ENCODE results near the gene TSSC4.
A peak's percentile ranks its signal among the peaks of the same experiment; 100 is the strongest.

Gene TSSC4

DNA sequence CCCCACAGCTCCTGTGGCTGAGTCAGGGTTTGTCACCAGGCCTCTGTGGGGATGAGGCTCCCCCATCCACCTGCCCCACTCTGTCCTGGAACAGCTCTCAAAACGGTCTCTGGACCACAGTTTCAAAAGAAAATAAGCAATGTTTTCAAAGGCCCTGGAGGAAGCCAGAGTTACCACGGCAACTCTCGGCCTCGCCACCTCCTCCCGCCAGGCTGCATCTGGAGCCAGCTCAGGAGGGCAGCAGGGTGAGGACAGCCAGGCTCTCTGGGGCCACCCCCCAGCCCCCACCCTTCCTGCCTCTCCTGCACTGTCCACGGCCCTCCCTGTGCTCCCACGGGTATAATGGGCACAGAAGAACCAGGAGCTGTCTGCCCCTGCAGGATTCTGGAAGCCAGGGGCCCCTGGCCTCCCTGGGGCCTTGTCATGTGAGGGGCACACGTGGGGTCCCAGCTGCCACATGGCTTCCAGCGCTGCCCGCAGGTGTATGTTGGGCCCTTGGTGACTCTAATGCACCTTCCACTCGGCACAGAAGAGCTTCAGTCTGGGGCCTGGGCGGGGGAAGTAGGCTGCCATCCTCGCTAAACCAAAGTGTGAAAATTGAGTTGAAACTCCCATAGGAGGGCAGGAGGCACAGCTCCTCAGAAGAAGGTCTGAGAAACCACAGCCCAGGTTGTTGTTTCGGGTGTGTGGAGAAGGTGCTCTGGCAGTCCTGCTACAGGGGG lies 13.1 kb upstream of the TSSC4 start:
- DNase-seq, result no peak

DNA sequence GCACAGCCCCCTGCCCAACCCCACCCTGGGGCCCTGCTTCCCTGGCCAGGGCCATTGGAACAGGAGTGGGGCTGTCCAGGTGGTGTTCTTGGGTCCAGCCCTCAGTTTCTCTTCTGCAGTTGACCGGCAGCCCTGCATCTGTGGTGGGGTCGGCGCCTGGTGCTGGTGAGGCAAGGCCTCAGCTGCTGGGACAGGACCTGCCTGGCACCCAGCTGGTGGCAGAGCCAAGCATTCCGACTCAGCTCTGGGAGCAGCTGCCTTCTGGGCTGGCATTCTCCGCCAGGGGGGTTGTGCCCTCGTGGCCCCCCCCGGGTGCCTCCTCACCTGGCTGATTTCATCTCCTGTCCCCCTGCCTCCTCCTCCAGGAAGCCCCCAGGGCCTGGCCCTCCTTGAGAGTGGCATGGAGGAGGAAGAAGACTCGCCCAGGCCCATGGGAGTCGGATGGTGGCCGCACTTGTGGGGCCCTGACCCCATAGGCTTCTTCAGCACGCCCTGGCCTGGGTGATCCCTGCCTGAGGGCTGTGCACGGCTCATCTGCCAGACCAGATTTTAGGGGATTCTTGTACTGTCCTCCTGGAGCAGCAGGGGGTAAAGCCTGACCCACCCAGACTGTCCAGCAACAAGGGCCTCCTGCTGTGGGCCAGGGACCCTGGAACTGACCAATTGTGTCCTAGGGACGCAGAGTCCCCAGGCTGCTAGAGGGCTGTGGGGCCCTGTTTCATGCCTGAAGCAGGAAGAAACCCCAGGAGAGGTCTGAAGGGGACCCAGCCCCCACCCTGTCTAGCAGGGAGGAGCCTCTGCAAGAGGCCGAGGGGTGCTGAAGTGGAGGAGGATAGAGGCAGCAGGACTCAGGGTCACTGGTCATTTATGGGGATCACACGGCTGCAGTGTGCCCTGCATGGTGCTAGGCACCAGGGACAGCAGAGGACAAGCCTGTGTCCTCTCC lies 11.8 kb upstream of the TSSC4 start:
- DNase-seq, result no peak

DNA sequence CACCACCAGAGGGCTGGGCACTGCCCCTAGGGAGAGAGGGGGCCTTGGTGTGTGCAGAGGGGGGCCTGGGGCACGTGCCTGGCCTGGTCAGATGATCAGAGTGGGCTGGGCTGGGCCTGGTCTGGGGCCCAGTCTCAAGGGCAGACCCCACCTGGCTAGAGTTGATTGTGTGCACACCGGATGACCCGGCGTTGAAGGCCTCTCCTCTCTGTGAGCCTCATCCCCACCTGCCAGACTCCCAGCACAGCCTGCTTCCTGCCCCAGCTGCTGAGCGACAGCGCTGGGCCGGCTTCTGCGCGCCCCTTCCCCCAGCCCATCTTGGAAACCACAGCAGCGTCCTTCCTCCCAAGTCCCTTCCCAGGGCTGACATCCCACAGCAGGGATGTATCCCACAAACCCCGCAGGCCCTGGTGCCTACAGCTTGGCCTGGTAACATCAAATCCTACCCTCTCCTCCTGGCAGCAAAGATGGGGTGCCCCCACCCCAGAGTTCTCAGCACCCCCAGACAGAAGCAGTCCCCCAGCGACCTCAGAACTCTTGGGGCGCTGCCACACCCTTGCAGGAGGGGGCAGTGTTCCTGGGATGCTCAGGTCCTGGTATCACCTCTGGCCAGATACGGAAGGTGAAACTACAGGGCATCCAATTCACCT lies 11.0 kb upstream of the TSSC4 start:
- DNase-seq, result no peak

DNA sequence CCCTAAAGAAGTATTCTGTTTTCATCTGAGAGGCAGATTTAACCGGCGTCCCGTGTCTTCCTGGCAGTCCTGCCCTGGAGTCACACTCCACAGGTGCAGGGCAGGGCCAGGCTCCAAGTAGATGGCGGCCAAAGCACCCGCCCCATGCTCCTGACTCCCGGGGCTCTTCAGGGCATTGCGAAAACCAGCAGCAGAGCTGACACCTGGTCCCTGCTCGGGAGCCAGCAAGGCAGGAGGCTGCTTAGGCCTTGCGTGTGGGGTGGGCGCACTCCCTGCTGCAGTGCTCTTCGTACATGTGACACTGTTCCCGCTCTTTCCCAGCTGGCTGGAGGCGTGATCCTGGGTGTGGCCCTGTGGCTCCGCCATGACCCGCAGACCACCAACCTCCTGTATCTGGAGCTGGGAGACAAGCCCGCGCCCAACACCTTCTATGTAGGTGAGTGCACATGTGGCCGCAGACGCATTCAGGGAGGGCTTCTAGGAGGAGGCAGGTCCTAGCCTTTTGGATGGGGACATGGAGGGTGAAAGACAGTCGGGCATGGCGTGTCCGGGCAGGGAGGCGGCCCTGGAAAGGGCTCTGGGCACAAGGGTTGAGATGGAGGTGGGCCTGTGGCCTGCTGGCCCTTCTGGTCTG lies 10.3 kb upstream of the TSSC4 start:
- DNase-seq, result no peak

DNA sequence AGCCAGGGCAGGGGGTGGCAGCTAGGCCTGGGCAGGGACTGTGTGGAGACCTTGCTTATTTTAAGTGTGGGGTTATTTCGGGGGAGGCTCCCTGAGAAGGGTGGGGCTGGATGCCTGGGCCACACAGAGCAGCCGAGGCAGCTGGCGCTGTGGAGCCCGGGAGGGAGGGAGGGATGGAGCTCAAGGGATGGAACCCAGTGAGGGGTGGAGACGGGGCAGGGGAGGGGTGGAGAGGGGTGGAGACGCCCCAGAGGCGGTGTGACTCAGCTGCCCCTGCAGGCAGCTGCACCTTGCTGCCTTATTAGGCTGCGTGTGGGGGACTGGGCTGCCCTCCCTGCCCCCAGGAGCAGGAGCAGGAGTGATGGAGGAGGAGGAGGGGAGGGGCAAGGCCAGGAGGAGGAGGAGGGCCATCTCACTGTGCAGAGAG lies 9.8 kb upstream of the TSSC4 start:
- DNase-seq, result no peak

DNA sequence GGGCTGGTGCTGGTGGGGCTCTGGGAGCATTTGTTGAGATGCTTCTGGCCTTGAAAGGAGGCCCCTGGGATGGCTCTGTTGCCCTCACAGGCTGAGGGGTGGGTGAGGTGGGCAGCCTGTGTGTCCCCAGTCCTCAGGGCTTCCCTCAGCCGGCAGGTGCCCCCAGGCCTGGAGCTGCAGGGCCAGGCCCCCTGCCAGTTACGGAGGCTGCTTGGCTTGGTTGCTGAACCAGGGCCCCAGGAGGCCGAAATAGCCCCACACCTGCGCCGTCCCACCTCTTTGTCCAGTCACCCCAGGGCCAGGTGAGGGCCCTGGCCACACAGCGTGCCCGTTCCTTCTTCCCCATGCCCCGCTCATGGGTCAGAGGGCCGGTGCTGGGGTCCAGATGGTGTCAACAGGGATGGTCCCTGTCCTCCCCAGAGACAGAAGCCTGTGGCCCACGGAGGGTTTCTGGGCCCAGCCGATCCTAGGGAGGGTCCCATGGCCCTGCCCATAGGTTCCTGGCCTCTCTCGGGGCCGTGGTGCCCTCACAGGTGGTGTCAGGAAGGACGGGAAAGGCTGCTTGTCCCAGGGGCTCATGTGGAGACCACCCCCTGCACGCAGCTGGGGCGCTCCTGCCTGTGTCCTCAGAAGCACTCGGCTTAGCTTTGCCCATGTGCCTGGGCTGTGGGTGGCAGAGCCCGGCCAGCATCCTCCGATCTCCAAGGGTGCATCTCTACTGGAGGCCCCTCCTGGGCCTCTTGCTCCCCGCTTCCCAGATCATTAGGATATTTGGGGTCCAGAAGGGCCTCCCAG lies 9.2 kb upstream of the TSSC4 start:
- DNase-seq, result no peak

DNA sequence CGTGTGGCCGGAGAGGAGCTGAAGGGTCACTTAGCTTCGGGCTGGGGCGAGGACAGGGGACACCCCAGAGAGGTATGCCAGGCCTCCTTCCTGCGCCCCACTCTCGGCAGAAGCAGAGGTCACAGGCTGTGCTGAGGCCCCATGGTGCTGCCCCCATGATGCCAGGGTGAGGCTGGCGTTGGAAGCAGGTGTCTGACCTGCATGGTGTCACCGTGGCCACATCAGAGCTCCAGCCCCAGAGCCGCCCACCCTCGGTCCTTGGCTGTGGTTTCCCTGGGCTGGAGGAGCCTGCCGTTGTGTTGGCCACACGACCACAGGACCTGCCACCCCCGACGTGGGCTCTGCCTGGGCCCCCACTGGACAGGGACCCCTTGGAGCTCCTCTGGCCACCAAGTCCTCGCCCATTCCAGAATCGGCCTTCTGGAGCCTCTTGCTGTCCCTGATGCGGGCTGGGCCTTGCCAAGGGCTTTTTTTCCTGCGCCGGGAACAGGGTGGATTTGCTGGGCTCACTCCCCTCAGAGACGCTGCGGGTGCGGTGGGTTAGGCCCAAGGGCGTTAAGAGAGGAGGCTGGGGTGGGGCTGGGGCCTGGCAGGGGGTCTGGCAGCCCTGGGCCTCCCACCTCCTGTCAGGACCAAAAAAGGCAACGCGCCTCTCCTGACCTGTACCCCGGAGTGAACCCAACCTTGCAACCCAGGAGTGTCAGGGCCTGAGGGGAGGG lies 8.2 kb upstream of the TSSC4 start:
- no peak for DNase-seq

DNA sequence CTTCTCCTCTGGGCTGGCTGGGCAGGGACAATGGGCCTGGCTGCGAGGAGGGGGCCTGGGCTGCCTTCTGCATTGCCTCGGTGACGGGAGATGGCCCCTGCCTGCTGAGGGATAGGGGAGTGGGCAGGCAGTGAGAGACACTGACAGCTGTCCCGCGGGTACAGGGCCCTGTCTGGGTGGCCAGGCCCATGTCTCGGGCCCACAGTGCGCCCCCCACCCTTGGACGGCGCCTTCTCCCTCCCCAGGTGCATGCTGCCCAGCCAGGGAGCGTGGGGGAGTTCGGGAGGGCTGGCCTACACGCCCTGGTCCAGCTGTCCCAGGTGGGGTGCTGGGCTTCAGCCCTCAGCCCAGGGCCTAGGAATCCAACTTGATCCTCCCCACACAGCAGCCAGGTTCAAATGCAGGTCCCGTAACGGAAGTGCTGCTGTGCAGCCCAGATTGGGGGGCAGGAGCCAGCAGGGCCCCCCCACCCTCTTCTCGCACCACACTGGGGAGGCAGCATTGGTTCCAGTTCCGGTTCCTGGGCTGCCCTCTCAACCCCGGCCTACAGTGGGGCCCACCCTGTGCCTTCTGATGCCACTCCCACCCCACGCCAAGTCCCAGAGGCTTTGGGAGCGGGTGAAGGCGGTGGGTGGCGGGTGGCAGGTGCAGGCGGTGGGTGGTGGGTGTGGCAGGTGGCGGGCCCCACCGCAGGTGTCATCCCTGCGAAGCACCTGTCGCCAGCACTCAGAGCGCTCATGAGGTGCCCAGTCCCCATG lies 7.3 kb upstream of the TSSC4 start:
- no peak for DNase-seq

DNA sequence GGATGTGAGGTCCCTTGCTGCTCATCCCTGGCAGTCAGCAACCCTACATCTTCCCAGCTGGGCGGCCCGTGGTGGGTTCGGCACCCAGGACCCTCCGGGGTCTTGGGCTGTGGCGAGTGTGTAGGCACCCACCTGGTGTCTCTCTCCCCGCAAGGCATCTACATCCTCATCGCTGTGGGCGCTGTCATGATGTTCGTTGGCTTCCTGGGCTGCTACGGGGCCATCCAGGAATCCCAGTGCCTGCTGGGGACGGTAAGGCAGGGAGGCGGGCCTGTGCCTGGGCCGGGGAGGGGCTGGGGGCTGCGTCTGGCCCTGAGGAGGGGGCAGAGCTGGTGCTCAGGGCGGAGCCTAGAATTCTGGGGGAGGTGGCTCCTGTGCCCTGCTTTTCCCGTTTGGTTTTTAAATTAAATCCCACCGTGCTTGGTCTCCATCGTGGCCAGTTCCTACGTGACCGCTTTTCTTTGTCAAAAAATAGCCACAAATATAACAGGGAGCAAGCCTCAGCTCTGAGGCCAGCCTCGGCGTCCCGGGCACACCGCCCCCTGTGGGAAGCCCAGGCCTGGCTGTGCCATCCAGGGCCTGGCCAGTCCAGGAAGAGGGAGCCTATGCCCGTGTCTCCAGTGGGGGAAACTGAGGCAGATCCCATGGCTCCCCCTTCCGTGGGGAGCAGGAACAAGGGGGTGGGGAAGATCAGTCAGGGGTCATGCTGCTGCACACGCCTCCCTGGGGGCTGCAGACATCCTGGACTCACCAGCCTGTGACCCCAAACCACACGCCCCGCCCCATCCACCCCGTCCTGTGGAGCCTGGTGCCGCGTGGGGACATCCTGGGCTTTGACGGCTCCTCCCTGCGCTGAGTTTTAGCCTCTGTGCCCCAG lies 6.4 kb upstream of the TSSC4 start:
- DNase-seq, result no peak

DNA sequence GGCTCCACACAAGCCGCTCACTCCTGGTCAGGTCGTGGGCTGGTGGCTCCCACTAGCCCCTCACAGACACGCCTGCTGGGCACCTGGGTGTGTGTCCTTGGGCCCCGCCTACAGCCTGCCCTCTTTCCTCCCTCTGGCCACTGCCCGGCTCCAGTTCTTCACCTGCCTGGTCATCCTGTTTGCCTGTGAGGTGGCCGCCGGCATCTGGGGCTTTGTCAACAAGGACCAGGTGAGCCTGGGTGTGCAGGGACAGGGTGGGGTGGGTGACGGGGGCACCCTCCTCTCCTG lies 5.8 kb upstream of the TSSC4 start:
- DNase-seq, result no peak

DNA sequence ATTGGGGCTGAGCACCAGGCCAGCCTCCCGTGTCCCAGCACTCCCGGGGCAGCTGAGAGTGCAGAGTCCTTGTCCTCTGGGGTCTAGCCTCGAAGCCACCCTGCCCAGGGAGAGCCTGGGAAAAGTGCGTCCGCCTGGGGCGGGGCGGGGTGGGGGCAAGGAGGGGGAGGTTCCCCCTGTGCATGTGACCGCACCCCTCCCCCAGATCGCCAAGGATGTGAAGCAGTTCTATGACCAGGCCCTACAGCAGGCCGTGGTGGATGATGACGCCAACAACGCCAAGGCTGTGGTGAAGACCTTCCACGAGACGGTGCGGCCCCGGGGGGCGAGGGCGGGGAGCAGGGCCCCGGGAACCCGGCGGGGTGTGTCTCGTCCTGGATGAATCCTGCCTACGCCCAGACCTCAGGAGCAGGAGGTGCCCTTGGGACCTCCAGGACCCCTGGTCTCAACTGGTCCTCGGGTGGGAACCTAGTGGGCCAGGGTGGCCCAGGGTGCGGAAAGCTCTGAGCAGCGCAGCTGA lies 5.3 kb upstream of the TSSC4 start:
- DNase-seq, result no peak

DNA sequence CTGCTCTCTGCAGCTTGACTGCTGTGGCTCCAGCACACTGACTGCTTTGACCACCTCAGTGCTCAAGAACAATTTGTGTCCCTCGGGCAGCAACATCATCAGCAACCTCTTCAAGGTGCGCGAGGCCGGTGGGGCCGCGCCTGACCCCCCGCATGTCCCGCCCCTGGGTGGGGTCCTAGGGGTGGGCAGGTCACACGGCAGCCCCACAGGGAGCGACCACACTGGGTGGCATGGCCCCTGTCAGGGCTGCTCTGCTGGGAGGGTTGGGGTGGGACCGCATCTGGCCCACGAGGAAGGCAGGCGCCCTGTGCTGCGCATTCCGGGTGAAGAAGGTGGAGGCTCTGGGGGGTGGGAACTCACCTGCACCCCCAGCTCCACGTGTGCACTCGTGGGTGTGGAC lies 4.7 kb upstream of the TSSC4 start:
- no peak for DNase-seq

DNA sequence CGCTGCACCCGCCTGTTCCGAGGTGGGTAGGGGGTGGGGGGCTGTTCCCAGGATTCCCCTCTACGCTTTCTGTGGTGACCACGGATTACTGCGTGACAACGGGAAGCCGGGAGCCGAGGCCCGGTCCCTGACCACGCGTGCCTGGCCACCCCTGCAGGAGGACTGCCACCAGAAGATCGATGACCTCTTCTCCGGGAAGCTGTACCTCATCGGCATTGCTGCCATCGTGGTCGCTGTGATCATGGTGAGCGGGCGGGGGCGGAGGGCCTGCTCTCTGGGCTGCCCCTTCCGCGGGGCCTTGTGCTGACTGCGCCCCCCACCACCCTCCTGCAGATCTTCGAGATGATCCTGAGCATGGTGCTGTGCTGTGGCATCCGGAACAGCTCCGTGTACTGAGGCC lies 4.1 kb upstream of the TSSC4 start:
- DNase-seq, result no peak

DNA sequence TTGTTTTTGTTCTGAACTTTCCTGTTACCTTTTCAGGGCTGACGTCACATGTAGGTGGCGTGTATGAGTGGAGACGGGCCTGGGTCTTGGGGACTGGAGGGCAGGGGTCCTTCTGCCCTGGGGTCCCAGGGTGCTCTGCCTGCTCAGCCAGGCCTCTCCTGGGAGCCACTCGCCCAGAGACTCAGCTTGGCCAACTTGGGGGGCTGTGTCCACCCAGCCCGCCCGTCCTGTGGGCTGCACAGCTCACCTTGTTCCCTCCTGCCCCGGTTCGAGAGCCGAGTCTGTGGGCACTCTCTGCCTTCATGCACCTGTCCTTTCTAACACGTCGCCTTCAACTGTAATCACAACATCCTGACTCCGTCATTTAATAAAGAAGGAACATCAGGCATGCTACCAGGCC lies 3.5 kb upstream of the TSSC4 start:
- no peak for DNase-seq

DNA sequence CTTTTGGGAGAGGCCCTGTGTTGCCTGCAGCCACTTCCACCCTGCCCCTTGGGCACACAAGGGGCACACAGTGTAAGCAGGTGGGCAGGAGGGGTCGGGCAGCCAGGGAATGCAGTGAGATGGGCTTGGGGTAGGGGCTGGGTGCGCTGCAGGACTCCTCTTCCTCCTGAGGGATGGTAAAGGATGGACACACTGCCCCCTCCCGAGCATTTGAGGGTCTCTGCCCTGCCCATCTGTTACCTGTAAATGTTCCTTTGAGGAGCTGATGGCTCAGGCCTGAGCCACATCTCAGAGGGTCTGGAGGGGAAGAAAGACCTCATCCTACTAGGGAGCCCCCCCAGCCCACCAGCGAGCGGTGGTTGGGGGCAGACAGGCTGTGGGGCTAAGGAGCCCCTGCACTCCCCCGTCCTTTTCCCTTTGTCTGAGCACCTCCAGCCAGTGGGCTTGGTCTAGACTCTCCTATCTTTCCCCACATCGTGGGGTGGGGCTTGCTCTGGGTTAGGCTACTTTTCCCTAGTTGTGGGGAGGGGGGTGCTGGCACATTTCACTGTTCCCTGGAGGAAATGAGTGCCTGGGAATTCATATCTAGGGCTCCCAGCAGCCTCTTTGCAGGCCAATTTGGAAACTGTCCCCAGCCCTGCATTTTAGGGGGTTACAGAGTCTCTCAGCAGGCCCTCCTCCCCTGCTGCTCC lies 1.7 kb upstream of the TSSC4 start:
- DNase-seq, result no peak

DNA sequence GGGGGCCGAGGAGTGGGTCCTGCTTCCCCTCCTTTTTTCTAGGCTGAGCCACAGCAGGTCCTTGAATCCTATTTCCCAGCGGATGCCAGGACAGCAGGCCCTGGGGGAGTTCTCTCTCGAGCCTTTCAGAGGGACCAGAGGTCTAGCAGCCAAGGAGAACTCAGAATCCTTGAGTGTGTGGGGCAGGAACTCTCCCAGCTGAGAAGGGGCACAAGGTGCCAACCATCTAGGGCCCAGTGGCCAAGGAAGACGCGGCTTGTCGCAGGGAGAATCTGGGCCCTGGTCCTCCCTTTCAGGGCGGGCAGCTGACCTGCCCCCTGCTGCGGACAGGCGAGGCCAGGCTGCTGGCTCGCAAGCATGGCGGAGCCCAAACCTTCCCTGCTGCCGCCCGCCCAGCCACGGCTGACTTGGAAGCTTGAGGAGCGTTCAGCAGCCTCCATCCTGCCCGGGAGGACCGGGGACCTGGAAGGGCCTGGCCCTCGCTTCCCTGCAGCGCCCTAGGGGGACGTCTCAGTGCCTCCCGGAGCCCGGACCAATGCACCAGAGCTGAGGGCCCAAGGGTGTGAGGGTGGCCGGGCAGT lies 972 bp upstream of the TSSC4 start:
- peak; percentile 42 for DNase-seq

DNA sequence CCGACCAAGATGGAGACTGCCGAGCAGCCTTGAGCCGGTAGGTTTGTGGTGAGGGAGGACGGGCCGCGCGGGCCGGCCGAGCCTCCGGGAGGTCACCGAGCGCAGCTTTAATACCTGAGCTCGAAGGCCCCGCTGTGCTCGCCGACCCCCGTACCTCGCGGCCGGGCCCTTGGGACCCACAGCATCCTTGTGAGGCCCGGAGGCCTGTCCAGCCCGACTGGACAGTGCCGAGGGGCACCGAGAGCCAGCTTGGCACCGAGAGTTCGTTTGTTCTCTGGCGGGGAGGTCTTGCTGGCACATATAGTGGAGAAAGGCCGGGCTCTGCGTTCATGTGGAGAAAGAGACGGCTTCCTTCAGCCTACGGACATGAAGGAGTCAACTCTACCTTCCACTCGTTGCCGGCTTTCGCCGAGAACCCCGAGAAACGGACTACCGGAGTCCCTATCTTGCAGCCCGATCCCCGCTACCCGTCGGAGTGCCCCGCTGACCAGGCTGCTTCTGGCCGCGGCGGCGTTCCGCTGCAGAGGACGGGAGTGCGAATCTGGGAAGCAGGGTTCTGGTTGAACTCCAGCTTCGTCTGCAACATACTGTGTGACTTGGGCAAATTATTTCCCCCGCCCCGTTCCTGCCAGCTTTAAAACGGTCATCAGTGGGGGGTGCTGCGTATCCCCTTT lies 349 bp downstream of the TSSC4 start:
- DNase-seq, result no peak

DNA sequence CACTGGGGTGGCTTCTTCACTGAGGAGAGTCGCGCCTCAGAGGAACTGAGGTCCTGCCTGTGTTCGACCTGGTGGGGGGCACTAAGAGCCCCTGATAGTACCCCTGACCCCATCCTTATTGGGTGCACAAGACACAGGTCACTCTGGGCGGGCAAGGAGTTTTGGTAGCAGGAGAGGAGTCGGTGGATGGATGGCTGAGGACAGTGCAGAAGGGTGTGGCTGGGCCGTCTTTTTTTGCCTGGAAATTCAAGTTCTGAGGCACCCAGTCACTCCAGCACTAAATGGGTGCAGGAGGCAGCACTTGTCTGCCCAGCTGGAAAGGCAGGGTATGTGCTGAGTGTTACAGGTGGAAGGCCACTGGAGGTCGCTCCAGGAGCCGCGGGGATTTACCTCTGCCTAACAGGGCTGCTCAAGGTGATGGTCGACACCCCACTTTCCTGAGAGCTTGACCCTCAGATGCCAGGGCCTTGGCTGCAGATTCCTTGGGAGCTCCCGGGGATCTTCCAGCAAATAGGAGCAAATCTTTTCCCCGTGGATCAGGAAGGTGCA lies 960 bp downstream of the TSSC4 start:
- DNase-seq, result no peak

All from NCI-H146 (cell line).